Measurements from ENCODE around the gene PTPDC1. TPM values are rescaled to one million over a fixed set of nuclear protein-coding genes. Genes with fewer than 3 reads are reported as not detected.
A peak's percentile ranks its signal among the peaks of the same experiment; 100 is the strongest.

PTPDC1 gene
- total and polyA plus RNA-seq, 2 of the 4 experiments (the other 2 are of a cell fraction), result 3.9 to 6.1 TPM

DNA sequence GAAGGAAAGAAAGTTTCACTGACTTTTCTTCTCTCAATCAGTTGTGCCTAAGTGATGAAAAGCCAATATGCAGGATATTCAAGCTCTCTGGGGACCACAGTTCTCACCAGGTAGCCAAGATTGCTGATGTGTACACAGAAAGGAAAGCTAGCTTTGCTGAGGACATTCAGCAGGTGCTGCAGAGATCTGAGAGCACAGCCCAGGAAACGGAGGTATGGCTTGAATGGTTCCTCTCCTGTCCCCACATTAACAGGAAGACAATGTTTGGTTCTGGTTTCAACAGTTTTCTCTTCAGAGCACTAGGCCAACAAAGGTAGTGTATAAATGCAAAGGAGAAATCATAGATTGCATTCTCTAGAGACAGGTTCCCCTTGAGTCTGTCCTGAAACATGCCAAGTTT, 69.6 kb downstream of the PTPDC1 start (continued):
- no peak for TF ChIP-seq MXI1 (IDR thresholded peaks at IDR 0.05; ENCODE audit: borderline replicate concordance, low read depth, low read length)
- TF ChIP-seq FOS (IDR thresholded peaks at IDR 0.05; ENCODE audit: low read depth, low read length), result no peak
- no peak for TF ChIP-seq RAD21 (IDR thresholded peaks at IDR 0.05; ENCODE audit: low read length)

DNA sequence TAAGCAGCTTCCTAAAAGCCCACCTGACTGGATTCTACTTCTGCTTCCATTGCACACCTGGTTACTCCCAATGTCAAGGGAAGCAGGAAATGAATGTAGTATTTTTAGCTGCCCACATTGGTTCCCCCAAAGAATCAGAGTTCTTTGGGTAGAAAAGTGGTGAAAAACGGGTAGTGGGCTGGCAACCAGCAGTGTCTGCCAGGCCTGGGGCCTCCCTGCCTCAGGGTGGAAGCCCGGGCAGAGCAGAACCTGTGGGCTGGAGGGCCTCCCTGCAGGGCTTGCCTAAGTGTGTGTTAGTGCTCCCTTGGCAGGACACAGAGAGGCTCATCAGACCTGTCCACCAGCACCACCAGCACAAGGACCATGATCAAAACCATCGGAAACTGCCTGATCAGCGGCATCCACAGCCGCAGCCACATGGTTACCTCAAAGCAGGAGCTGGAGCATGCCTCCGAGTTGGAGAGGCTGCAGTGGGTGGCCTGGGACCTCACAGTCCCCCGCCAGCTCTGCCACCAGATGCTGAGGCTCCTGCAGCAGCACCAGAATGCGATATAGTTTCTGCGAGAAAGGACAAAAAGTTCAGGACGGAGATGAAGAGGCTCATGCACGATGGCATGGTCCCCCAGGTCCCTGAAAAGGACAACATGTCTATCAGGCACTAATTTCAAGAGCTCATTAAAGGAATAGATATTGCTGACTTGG, 72.2 kb downstream of the PTPDC1 start:
- DNase-seq, result no peak
- Histone ChIP-seq H2AK5ac (ENCODE audit: low read depth, low read length) (no peak overlapping the region), H3K9ac (ENCODE audit: low read depth, low read length) (no peak overlapping the region), H2BK20ac (ENCODE audit: low read depth, low read length) (no peak overlapping the region; the same call in 1 of the 2 replicates), H3K4me3 (ENCODE audit: insufficient read depth, low read depth, low read length) (no peak overlapping the region), H4K5ac (ENCODE audit: low read depth, low read length) (no peak overlapping the region), H3K9me1 (ENCODE audit: insufficient read depth, low read length) (peaks cover 3% of the 10 kb centered on the region; the same call in 1 of the 2 replicates), H3K14ac (replicated peaks; ENCODE audit: low read depth, low read length) (no peak overlapping the region; the same call in 1 of the 2 replicates), H4K20me1 (ENCODE audit: insufficient read depth, low read length) (no peaks in the 10 kb centered on the region), H4K91ac (ENCODE audit: insufficient read depth, low read depth, low read length) (no peak overlapping the region), H3K4ac (ENCODE audit: low read depth, low read length) (peak overlapping the region; percentile 27; the same call in 1 of the 2 replicates), H2BK5ac (ENCODE audit: low read depth, low read length, poor library complexity, severe bottlenecking) (no peak overlapping the region), H3K23ac (ENCODE audit: low read depth, low read length) (no peak overlapping the region), H3K18ac (ENCODE audit: low read depth, low read length) (no peak overlapping the region), H3K9me3 (ENCODE audit: control insufficient read depth, insufficient read depth, low read length) (no peaks in the 10 kb centered on the region), H4K8ac (ENCODE audit: low read depth in 2 of 2, low read length in 2 of 2) (no peak overlapping the region; a peak in 1 of 4 replicates), H2AK9ac (replicated peaks; ENCODE audit: low read depth, low read length, poor library complexity) (no peak overlapping the region), H2BK15ac (ENCODE audit: low read depth, low read length) (no peak overlapping the region), H2BK120ac (ENCODE audit: low read depth, low read length) (peak overlapping the region; percentile 23), H3K27me3 (ENCODE audit: control insufficient read depth, insufficient read depth, low read length) (no peaks in the 10 kb centered on the region), H3K36me3 (ENCODE audit: control insufficient read depth, insufficient read depth, low read length) (no peaks in the 10 kb centered on the region), H3K79me1 (ENCODE audit: low read depth in 1 of 2, low read length in 2 of 2) (no peaks in the 10 kb centered on the region), H3K56ac (ENCODE audit: extremely low read depth, insufficient read depth, low read length) (no peak overlapping the region), H2AFZ (replicated peaks; ENCODE audit: low read length, poor library complexity) (peak overlapping the region; percentile 54), H3K4me2 (ENCODE audit: low read depth, low read length) (no peak overlapping the region), H3K27ac (ENCODE audit: insufficient read depth, low read length) (no peak overlapping the region), H3K4me1 (ENCODE audit: control insufficient read depth, insufficient read depth, low read length) (peaks cover 2% of the 10 kb centered on the region; the same call in 1 of the 2 replicates)
- ChIA-PET CTCF (interaction anchor here (0.9 kb wide), 1 partner anchor 24 kb away, joined by 3 read pairs; no protein-coding TSS in a partner anchor), POLR2A (ENCODE audit: unreplicated experiment) (no interaction called here)
- TF ChIP-seq, protein P1, sequence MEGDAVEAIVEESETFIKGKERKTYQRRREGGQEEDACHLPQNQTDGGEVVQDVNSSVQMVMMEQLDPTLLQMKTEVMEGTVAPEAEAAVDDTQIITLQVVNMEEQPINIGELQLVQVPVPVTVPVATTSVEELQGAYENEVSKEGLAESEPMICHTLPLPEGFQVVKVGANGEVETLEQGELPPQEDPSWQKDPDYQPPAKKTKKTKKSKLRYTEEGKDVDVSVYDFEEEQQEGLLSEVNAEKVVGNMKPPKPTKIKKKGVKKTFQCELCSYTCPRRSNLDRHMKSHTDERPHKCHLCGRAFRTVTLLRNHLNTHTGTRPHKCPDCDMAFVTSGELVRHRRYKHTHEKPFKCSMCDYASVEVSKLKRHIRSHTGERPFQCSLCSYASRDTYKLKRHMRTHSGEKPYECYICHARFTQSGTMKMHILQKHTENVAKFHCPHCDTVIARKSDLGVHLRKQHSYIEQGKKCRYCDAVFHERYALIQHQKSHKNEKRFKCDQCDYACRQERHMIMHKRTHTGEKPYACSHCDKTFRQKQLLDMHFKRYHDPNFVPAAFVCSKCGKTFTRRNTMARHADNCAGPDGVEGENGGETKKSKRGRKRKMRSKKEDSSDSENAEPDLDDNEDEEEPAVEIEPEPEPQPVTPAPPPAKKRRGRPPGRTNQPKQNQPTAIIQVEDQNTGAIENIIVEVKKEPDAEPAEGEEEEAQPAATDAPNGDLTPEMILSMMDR (conservative IDR thresholded peaks at IDR 0.05; ENCODE audit: low read depth, low read length), result no peak
- no peak for TF ChIP-seq BHLHE40 (IDR thresholded peaks at IDR 0.05; ENCODE audit: low read depth, low read length)
- TF ChIP-seq, protein P2, sequence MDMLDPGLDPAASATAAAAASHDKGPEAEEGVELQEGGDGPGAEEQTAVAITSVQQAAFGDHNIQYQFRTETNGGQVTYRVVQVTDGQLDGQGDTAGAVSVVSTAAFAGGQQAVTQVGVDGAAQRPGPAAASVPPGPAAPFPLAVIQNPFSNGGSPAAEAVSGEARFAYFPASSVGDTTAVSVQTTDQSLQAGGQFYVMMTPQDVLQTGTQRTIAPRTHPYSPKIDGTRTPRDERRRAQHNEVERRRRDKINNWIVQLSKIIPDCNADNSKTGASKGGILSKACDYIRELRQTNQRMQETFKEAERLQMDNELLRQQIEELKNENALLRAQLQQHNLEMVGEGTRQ (IDR thresholded peaks at IDR 0.05; ENCODE audit: low read depth, low read length), result no peak
- TF ChIP-seq POLR2A (IDR thresholded peaks at IDR 0.05; ENCODE audit: low read depth, low read length), result no peak
- TF ChIP-seq CHD1 (IDR thresholded peaks at IDR 0.05; ENCODE audit: low read depth, low read length), result no peak
- intact Hi-C loops (cut with micrococcal nuclease) (no loop called here), dilution Hi-C loops (cut with HindIII; ENCODE audit: low sequenced_read_pairs, unreplicated experiment) (no loop called here), in situ Hi-C loops (cut with MboI; ENCODE audit: low sequenced_read_pairs) (loop anchor here (25.0 kb wide), 2 partner anchors 106 to 694 kb away; partner anchors contain the start of genes FAM120A, FAM120AOS and ZNF169)
- ATAC-seq (ENCODE audit: low read depth), result no peak
- BruUV-seq (replicated peaks), result no TSS peak
- WGBS, 2 experiments (ENCODE audit: extremely low coverage in 2 of 2, insufficient read length in 1 of 2), result 86% methylated on average over 7 of the region's 11 CpGs; no CpG with 5 or more reads in 1 of the 2 experiments
